GM12872 (cell line): ENCODE results near the gene TMEM43.

Source experiments
- TF ChIP-seq, protein P1 (sequence below): IDR thresholded peaks from 3 replicates; pipeline ENCODE4 v1.5.1; 2011; ENCODE audit warnings: low read depth, mild to moderate bottlenecking, low read length, moderate library complexity; ENCODE audit not compliant: insufficient read depth

Gene TMEM43, protein sequence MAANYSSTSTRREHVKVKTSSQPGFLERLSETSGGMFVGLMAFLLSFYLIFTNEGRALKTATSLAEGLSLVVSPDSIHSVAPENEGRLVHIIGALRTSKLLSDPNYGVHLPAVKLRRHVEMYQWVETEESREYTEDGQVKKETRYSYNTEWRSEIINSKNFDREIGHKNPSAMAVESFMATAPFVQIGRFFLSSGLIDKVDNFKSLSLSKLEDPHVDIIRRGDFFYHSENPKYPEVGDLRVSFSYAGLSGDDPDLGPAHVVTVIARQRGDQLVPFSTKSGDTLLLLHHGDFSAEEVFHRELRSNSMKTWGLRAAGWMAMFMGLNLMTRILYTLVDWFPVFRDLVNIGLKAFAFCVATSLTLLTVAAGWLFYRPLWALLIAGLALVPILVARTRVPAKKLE

DNA sequence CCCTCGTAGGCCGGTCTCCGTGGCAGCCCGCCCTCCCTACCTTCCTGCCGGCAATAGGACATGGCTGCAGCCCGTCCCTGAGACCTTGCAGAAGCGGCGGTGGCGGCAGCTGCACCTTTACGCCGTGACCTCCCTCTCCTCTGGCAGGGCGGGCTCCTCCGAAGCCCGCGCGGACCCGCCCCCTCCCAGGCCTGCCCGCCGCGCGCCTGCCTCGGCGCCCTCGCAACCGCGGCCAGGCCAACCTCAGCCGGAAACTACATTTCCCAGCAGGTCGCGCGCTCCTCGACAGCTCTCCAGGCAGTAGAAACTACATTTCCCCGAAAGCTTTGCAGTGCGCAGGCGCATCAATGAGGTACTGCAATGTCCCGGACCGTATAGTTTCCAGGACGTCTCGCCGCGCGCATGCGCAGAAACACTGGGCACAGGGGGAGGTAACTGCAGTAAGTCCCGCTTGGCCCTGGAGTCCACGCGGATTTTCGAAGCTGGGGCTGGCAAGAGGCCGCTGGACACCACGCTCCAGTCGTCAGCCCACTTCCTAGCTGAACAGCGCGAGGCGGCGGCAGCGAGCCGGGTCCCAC lies at the start of gene TMEM43, which contains the start of gene CHCHD4:
TMEM43 (plus strand) TSS at position 438 of the 578 bp plus-strand sequence. CDS start 142 bp downstream, outside the sequence.
CHCHD4 (minus strand) TSS at position 256 of the 578 bp plus-strand sequence; CDS start at position 62, 194 bp downstream.
- TF ChIP-seq, protein P1, sequence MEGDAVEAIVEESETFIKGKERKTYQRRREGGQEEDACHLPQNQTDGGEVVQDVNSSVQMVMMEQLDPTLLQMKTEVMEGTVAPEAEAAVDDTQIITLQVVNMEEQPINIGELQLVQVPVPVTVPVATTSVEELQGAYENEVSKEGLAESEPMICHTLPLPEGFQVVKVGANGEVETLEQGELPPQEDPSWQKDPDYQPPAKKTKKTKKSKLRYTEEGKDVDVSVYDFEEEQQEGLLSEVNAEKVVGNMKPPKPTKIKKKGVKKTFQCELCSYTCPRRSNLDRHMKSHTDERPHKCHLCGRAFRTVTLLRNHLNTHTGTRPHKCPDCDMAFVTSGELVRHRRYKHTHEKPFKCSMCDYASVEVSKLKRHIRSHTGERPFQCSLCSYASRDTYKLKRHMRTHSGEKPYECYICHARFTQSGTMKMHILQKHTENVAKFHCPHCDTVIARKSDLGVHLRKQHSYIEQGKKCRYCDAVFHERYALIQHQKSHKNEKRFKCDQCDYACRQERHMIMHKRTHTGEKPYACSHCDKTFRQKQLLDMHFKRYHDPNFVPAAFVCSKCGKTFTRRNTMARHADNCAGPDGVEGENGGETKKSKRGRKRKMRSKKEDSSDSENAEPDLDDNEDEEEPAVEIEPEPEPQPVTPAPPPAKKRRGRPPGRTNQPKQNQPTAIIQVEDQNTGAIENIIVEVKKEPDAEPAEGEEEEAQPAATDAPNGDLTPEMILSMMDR = no peak

DNA sequence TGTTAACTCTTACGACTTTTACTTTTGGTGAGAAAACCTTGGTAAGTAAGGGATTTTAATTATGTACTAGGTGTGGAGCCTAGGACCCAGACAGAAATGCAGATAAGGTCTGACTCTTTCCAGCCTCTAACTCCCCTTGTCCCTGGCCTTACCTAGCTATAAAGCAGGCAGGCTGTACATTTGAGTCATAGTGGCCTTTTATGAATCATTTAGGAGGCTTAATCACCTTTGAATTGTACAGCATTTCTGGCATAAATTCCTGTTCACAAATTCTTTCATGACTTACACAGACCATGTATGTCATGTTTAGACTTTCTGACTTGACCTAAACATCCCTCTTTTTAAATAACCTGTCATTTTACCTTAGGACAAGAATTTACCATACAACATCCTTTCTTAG lies 47.5 kb upstream of the TMEM43 start:
- TF ChIP-seq, protein P1 = no peak

DNA sequence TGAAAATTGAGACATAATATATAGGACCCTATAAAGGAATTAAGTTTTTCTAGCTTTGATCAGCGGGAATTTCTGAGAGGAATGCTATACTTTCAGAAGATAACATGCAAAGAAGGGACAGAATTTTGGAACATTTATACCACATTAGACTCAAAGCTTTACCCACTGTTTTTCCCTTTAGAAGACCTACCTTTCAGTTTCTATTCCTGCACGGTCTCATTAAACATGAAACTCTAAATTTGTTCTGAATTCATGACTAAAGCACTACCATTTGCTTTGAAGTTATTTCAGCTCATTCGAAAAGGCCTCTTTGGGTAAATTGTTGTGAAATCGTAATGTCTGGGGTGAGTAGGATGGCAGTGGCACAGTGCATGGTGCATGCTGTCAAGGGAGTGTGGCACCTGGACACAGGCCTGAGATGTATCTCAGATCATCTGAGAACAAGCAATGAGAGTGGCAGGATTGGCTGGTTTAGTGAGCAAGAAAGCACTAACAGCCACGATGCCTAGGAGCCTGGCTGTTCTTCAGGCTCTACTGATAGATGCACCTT lies 42.7 kb upstream of the TMEM43 start:
- TF ChIP-seq, protein P1 = no peak

DNA sequence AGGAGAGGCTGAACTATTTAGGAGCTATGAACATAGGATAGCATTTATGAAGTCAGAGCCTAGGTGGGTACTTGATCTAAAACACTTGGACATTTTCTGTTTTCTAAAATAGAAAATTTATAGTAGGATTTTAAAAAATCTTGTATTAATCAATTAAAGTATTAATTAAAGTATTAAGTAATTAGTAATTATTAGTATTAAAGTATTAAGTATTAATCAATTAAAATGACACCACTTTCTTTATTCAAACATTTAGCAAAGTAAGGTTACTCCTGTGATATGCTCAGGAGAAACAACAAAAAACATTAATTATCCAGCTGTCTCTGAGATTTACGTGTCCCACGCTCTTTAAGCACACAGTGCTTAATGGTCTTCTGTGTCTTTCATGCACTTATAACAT lies 32.4 kb upstream of the TMEM43 start:
- TF ChIP-seq, protein P1 = no peak

DNA sequence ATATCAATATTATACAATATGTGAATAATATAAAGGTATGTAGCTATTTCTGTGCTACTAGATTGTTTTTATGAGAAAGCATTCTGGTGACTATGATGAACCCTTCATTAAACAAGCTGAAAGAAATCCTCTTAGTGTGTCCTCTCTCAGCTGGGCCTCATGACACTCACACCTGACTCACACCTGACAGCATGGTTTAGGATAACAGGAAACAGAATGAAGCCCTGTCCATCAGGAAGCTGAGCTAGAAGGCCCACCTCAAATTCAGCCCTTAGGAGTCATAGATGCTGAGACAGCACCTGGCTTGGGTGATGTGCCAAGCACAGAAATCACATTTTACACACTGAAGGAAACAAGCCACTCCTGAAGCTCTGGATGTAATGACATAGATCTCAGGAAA lies 31.0 kb upstream of the TMEM43 start:
- TF ChIP-seq, protein P1 = no peak

DNA sequence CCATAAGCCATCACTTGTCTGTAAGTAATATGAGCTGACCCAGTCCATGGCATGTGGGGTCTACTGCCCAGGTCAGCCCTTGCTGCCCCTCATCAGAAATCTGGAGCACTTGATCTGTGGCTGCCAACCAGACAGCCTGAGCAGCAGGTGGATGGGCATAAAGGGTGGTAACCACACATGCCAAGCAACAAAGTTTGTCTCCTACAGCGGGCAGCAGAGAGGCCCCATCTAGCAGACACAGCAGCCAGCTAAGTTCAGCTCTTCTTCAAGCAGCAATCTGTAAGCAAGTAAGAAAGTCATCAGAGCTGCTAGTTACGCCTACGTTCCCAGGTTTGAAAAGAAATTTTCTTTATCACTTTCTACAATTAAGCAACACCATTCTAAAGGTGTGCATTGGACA lies 28.1 kb upstream of the TMEM43 start:
- TF ChIP-seq, protein P1 = no peak

DNA sequence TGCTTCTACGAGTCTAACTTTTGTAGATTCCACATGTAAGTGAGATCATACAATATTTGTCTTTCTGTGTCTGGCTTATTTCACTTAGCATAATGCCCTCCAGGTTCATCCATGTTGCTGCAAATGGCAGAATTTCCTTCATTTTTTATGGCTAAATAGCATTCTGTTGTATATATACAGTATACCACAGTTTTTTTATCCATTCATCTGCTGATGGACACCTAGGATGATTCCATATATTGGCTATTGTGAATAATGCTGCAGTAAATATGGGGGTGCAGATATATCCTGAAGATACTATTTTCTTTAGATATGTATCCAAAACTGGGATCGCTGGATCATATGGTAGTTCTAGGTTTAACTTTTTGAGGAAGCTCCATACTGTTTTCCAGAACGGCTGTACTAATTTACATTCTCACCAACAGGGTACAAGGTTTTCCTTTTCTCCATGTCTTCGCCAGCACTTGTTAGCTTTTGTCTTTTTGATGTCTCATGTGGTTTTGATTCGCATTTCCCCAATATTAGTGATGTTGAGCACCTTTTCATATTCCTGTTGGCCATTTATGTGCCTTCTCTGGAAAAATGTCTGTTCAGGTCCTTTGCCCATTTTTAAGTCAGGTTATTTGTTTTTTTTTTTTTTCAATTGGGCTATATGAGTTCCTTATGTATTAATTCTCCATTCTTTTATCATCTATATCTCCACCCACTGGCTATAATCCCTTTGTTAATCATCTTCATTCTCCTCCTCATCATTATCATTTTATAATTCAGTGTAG lies 27.0 kb upstream of the TMEM43 start:
- TF ChIP-seq, protein P1 = no peak
